GM12878 (cell line): Measurements from ENCODE around the gene RGL4. TPM values are rescaled to one million over a fixed set of nuclear protein-coding genes. Genes with fewer than 3 reads are reported as not detected.

Experiments used
- ATAC-seq: fragments of 200-7000 bp; cut with Tn5 transposase; 3 replicates; pipeline ENCODE4 v1.9.1; 2020; ENCODE audit warnings: mild to moderate bottlenecking, moderate library complexity
- BruUV-seq: library from RNA; stranded (reverse); fragments of 400-500 nt; replicated peaks from 2 replicates; lab custom pipeline; 2021; lab: Mats Ljungman, UMichigan
- CTCF ChIA-PET: fragments of 300-600 bp; sonication (Branson Sonifier 250); formaldehyde crosslinking; extraction: SDS; loops from one replicate; lab custom pipeline; 2021; ENCODE audit warnings: inconsistent platforms; lab: Yijun Ruan, JAX
- POLR2A ChIA-PET: fragments of 350-600 bp; formaldehyde crosslinking; extraction: SDS; loops from one replicate; lab custom pipeline; 2021; ENCODE audit warnings: inconsistent platforms; lab: Charles Lee
- RAD21 ChIA-PET: fragments of 300-600 bp; sonication (Branson Sonifier 250); formaldehyde crosslinking; loops from one replicate; lab custom pipeline; 2023; ENCODE audit warnings: antibody characterized with exemption; ENCODE audit not compliant: unreplicated experiment; lab: Charles Lee
- SMC1A ChIA-PET: fragments of 300-600 bp; sonication (Branson Sonifier 250); formaldehyde crosslinking; loops from one replicate; lab custom pipeline; 2023; ENCODE audit not compliant: unreplicated experiment, uncharacterized antibody; lab: Charles Lee
- DNase-seq: peaks from one replicate; pipeline ENCODE4 v3.0.0-alpha.2; 2011; ENCODE audit warnings: low read depth, low spot score
- FAIRE-seq: peaks from 3 replicates; lab custom pipeline; 2011; peaks lifted over from hg19 to GRCh38; lab: Jason Lieb, UNC
- H2AFZ ChIP-seq: 2 replicates; pipeline ENCODE4 v1.6.0; 2011; ENCODE audit warnings: low read depth, low read length, control low read depth; ENCODE audit not compliant: control insufficient read depth
- H3K27ac ChIP-seq: 2 replicates; pipeline ENCODE4 v1.5.1; 2011; ENCODE audit warnings: control low read depth; ENCODE audit not compliant: control insufficient read depth, insufficient read depth
- H3K27me3 ChIP-seq, 2 experiments: replicated peaks in 1 of 2; 2 replicates each; pipeline versions ENCODE4 v1.6.0 to v1.6.1; 2011; ENCODE audit warnings: low read length in 1 of 2; ENCODE audit not compliant: control insufficient read depth in 2 of 2, insufficient read depth in 2 of 2
- H3K36me3 ChIP-seq, 2 experiments: 2 replicates each; pipeline ENCODE4 v1.5.1; 2011; ENCODE audit warnings: low read length in 1 of 2; ENCODE audit not compliant: control insufficient read depth in 2 of 2, insufficient read depth in 2 of 2
- H3K4me1 ChIP-seq: 2 replicates; pipeline ENCODE4 v1.6.1; 2011; ENCODE audit warnings: mild to moderate bottlenecking, low read length, moderate library complexity, mixed read lengths; ENCODE audit not compliant: control insufficient read depth, insufficient read depth
- H3K4me2 ChIP-seq: 2 replicates; pipeline ENCODE4 v1.6.0; 2011; ENCODE audit warnings: control low read depth; ENCODE audit not compliant: control insufficient read depth, insufficient read depth
- H3K4me3 ChIP-seq: fragments of 200-600 bp; sonication (generic); 2 replicates; pipeline ENCODE4 v1.5.1; 2016
- H3K79me2 ChIP-seq: 2 replicates; pipeline ENCODE4 v1.6.0; 2011; ENCODE audit warnings: low read length; ENCODE audit not compliant: control insufficient read depth, insufficient read depth
- H3K9ac ChIP-seq: 2 replicates; pipeline ENCODE4 v1.8.0; 2011; ENCODE audit warnings: low read length, control low read depth, mixed read lengths; ENCODE audit not compliant: control insufficient read depth, insufficient read depth
- H3K9me3 ChIP-seq: replicated peaks from 3 replicates; pipeline ENCODE4 v1.5.1; 2011; ENCODE audit warnings: mild to moderate bottlenecking, low read length; ENCODE audit not compliant: control insufficient read depth, insufficient read depth
- H4K20me1 ChIP-seq: 2 replicates; pipeline ENCODE4 v1.6.0; 2011; ENCODE audit not compliant: control insufficient read depth, insufficient read depth
- BCL3 ChIP-seq: IDR thresholded peaks from 2 replicates; pipeline ENCODE4 v1.6.1; 2011; ENCODE audit warnings: borderline replicate concordance, low read depth, mild to moderate bottlenecking, moderate library complexity, low read length; ENCODE audit not compliant: insufficient read depth, poor library complexity, severe bottlenecking
- CBX5 ChIP-seq: sonication (generic); IDR thresholded peaks from 2 replicates; pipeline ENCODE4 v1.6.1; 2016; ENCODE audit warnings: low read depth, moderate library complexity, mild to moderate bottlenecking, inconsistent platforms
- CREB1 ChIP-seq: IDR thresholded peaks from 2 replicates; pipeline ENCODE4 v1.6.1; 2012; ENCODE audit warnings: low read depth, mild to moderate bottlenecking, inconsistent platforms
- E2F8 ChIP-seq: fragments of 450-650 bp; IDR thresholded peaks from 2 replicates; pipeline ENCODE4 v1.6.1; 2018; ENCODE audit warnings: mild to moderate bottlenecking, low read depth, moderate library complexity; ENCODE audit not compliant: partially characterized antibody
- EED ChIP-seq: sonication (generic); IDR thresholded peaks from 2 replicates; pipeline ENCODE4 v1.6.1; 2016; ENCODE audit warnings: antibody characterized with exemption, low read depth
- GATAD2B ChIP-seq: fragments of 450-650 bp; conservative IDR thresholded peaks from 2 replicates; pipeline ENCODE4 v1.6.1; 2017; ENCODE audit warnings: low read depth, mild to moderate bottlenecking, moderate library complexity
- HCFC1 ChIP-seq: fragments of 150-350 bp; IDR thresholded peaks from 2 replicates; pipeline ENCODE4 v1.6.1; 2014; ENCODE audit warnings: low read length
- JUNB ChIP-seq: IDR thresholded peaks from 2 replicates; pipeline ENCODE4 v1.6.1; 2016; ENCODE audit warnings: antibody characterized with exemption, mild to moderate bottlenecking
- JUND ChIP-seq: IDR thresholded peaks from 2 replicates; pipeline ENCODE4 v1.6.1; 2012; ENCODE audit warnings: low read depth, mild to moderate bottlenecking, low read length, improper control_type of control experiment, moderate library complexity
- KLF5 ChIP-seq: fragments of 450-650 bp; IDR thresholded peaks from 2 replicates; pipeline ENCODE4 v1.6.1; 2014; ENCODE audit warnings: mild to moderate bottlenecking; ENCODE audit not compliant: partially characterized antibody
- LARP7 ChIP-seq: fragments of 450-650 bp; IDR thresholded peaks from 2 replicates; pipeline ENCODE4 v1.6.1; 2017; ENCODE audit warnings: mild to moderate bottlenecking
- MTA2 ChIP-seq: fragments of 450-650 bp; IDR thresholded peaks from 2 replicates; pipeline ENCODE4 v1.6.1; 2016; ENCODE audit warnings: low read depth, mild to moderate bottlenecking, moderate library complexity
- PKNOX1 ChIP-seq: fragments of 450-650 bp; IDR thresholded peaks from 2 replicates; pipeline ENCODE4 v1.6.1; 2016; ENCODE audit warnings: mild to moderate bottlenecking
- POLR2A ChIP-seq: IDR thresholded peaks from 2 replicates; pipeline ENCODE4 v1.6.1; 2011; ENCODE audit warnings: low read depth, mild to moderate bottlenecking, low read length
- POLR2AphosphoS5 ChIP-seq: IDR thresholded peaks from 2 replicates; pipeline ENCODE4 v1.6.1; 2011; ENCODE audit warnings: mild to moderate bottlenecking, low read length, inconsistent platforms
- SIN3A ChIP-seq: IDR thresholded peaks from 2 replicates; pipeline ENCODE4 v1.6.1; 2012; ENCODE audit warnings: low read depth, low read length, improper control_type of control experiment
- STAT1 ChIP-seq: fragments of 450-650 bp; conservative IDR thresholded peaks from 2 replicates; pipeline ENCODE4 v1.6.1; 2014; ENCODE audit warnings: antibody characterized with exemption, mild to moderate bottlenecking
- TCF7 ChIP-seq: IDR thresholded peaks from 2 replicates; pipeline ENCODE4 v1.6.1; 2014; ENCODE audit warnings: antibody characterized with exemption, borderline replicate concordance
- ZNF384 ChIP-seq: IDR thresholded peaks from 2 replicates; pipeline ENCODE4 v1.6.1; 2012; ENCODE audit warnings: low read depth, mild to moderate bottlenecking, low read length, improper control_type of control experiment, borderline replicate concordance
- ZSCAN29 ChIP-seq: fragments of 450-650 bp; IDR thresholded peaks from 2 replicates; pipeline ENCODE4 v1.6.1; 2017; ENCODE audit warnings: mild to moderate bottlenecking, moderate library complexity
- WGBS: methylation state at CpG from one replicate; pipeline ENCODE4 v1.1.6; 2016; ENCODE audit warnings: low lambda C conversion rate; ENCODE audit not compliant: insufficient replicate concordance, insufficient coverage; ENCODE audit errors: missing lambda C conversion rate; 5-methylcytosine and 5-hydroxymethylcytosine counted together
- in situ Hi-C: fragments of 300-500 bp; cut with MboI; formaldehyde crosslinking; loops from 9 replicates; pipeline ENCODE4 v1.14.3; 2018; ENCODE audit warnings: mixed read lengths
- intact Hi-C: fragments of 100-400 bp; cut with micrococcal nuclease; formaldehyde crosslinking; loops from one replicate; pipeline ENCODE4 v1.14.2; 2022; ENCODE audit not compliant: unreplicated experiment
- polyA plus RNA-seq, 11 experiments: library from polyadenylated mRNA; depleted of rRNA in 4 of 11; unstranded in 6 of 11; stranded (reverse) in 5 of 11; fragments of >200 nt; fragmentation: Nextera tagmentation in 4 of 11; fragmentation: Illumina TruSeq in 1 of 11; extraction: Ambion mirVana in 4 of 11; extraction: Trizol in 1 of 11; gene quantifications; 1 replicate in 1 of 11; 2 replicates in 10 of 11; pipeline versions ENCODE4 v1.2.1 to v1.2.3, GENCODE V29; 2011 to 2016; ENCODE audit warnings: inconsistent platforms in 2 of 11, missing spikeins in 2 of 11, low read depth in 1 of 11
- total RNA-seq, 4 experiments: library from RNA; depleted of rRNA in 3 of 4; stranded (reverse); fragments of >200 nt in 3 of 4; fragmentation: Illumina TruSeq in 1 of 4; extraction: Trizol in 1 of 4; gene quantifications; 2 replicates each; pipeline versions ENCODE4 v1.2.1 to v1.2.3, GENCODE V29; 2013 to 2021

Gene RGL4
- total and polyA plus RNA-seq, 10 of the 15 experiments (the other 5 are each of a cell fraction or from before 2014, with no cell fraction given) = 1.4 to 9.0 (median 2.0) TPM; not detected in 1

- no peak for TF ChIP-seq LARP7
These were observed 14.0 kb downstream of the RGL4 start (continued) for GRCh38 chr22:23704829-23705228.

GRCh38 chr22:23705358-23705757 lies 14.5 kb downstream of the RGL4 start:
- CTCF ChIA-PET = no interaction called here
- ATAC-seq (no peak; the same call in 2 of the 3 replicates), FAIRE-seq (no peak), DNase-seq (no peak)
- POLR2A ChIA-PET = no interaction called here
- Histone ChIP-seq H3K36me3 (peaks cover 5 to 33% of the 10 kb centered on the region in 2 experiments; a peak in 3 of 4 replicates), H3K79me2 (no peaks in the 10 kb centered on the region), H3K4me1 (0 out of 2 replicates have a peak, but pooled peaks cover 9% of the 10 kb centered on the region), H3K4me3 (no peak overlapping the region), H3K9me3 (no peaks in the 10 kb centered on the region), H3K27ac (no peak overlapping the region), H3K27me3 (no peaks in the 10 kb centered on the region), H4K20me1 (no peaks in the 10 kb centered on the region), H2AFZ (no peak overlapping the region), H3K4me2 (no peak overlapping the region; the same call in 1 of the 2 replicates), H3K9ac (no peak overlapping the region)
- in situ Hi-C loops (no loop called here), intact Hi-C loops (no loop called here)
- RAD21 ChIA-PET = no interaction called here
- no TSS peak for BruUV-seq
- 81% methylated on average over 3 of the region's 3 CpGs for WGBS
- SMC1A ChIA-PET = no interaction called here
- TF ChIP-seq ZSCAN29 (no peak), MTA2 (no peak), CBX5 (no peak), ZNF384 (no peak), JUNB (peak; percentile 46), STAT1 (no peak), GATAD2B (no peak), POLR2AphosphoS5 (no peak), JUND (no peak), KLF5 (no peak), E2F8 (no peak), SIN3A (no peak), PKNOX1 (no peak), EED (peak; percentile 64), POLR2A (no peak), CREB1 (no peak), BCL3 (peak; percentile 50), TCF7 (no peak), HCFC1 (no peak)
